DOHH2 (cell line): Measurements from ENCODE around the gene SOAT2.

ENCODE experiments used
- H3F3A ChIP-seq: fragments of 200-600 bp; sonication (generic), shearing (Covaris generic); 2 replicates; pipeline ENCODE4 v1.6.0; 2016; ENCODE audit warnings: antibody characterized with exemption, mild to moderate bottlenecking; ENCODE audit not compliant: control insufficient read depth, insufficient read depth
- H3K27ac ChIP-seq: fragments of 200-600 bp; sonication (generic); 2 replicates; pipeline ENCODE4 v1.5.1; 2014; ENCODE audit warnings: low read depth, mild to moderate bottlenecking, low read length, moderate library complexity
- H3K27me3 ChIP-seq: fragments of 200-600 bp; sonication (generic); 2 replicates; pipeline ENCODE4 v1.6.1; 2014; ENCODE audit warnings: mild to moderate bottlenecking, low read length, mixed read lengths; ENCODE audit not compliant: control insufficient read depth
- H3K36me3 ChIP-seq: fragments of 200-600 bp; sonication (generic); 2 replicates; pipeline ENCODE4 v1.6.1; 2014; ENCODE audit warnings: mild to moderate bottlenecking, low read length, moderate library complexity, mixed read lengths; ENCODE audit not compliant: control insufficient read depth
- H3K4me1 ChIP-seq: fragments of 200-600 bp; sonication (generic); 2 replicates; pipeline ENCODE4 v1.6.1; 2014; ENCODE audit warnings: mild to moderate bottlenecking, low read length, mixed read lengths; ENCODE audit not compliant: control insufficient read depth
- H3K4me2 ChIP-seq: fragments of 200-600 bp; sonication (generic); 2 replicates; pipeline ENCODE4 v1.6.0; 2014; ENCODE audit warnings: mild to moderate bottlenecking, low read length, moderate library complexity
- H3K4me3 ChIP-seq: fragments of 200-600 bp; sonication (generic); 2 replicates; pipeline ENCODE4 v1.5.1; 2014; ENCODE audit warnings: mild to moderate bottlenecking, low read length, mixed read lengths
- H3K79me2 ChIP-seq: fragments of 200-600 bp; sonication (generic); 2 replicates; pipeline ENCODE4 v1.6.1; 2014; ENCODE audit warnings: mild to moderate bottlenecking, low read length, mixed read lengths; ENCODE audit not compliant: control insufficient read depth
- H3K9me2 ChIP-seq: fragments of 200-600 bp; sonication (generic); replicated peaks from 2 replicates; pipeline ENCODE4 v1.6.1; 2014; ENCODE audit warnings: mild to moderate bottlenecking, low read length, mixed read lengths; ENCODE audit not compliant: control insufficient read depth
- H3K9me3 ChIP-seq: fragments of 200-600 bp; sonication (generic); 2 replicates; pipeline ENCODE4 v1.6.1; 2014; ENCODE audit warnings: antibody characterized with exemption, low read length, mixed read lengths; ENCODE audit not compliant: control insufficient read depth, insufficient read depth
- H4K20me1 ChIP-seq: fragments of 200-600 bp; sonication (generic); 2 replicates; pipeline ENCODE4 v1.6.0; 2014; ENCODE audit warnings: low read depth, mild to moderate bottlenecking, antibody characterized with exemption, low read length, moderate library complexity; ENCODE audit not compliant: control insufficient read depth, insufficient read depth
- EZH2phosphoT487 ChIP-seq: fragments of 200-600 bp; sonication (generic); IDR thresholded peaks from 2 replicates; pipeline ENCODE4 v1.6.1; 2017; ENCODE audit warnings: borderline replicate concordance, mild to moderate bottlenecking, antibody characterized with exemption, low read length, moderate library complexity, mixed read lengths
- TF ChIP-seq, protein P1 (sequence below): fragments of 200-600 bp; sonication (generic); IDR thresholded peaks from one replicate; pipeline ENCODE4 v1.5.1; 2014; ENCODE audit warnings: antibody characterized with exemption, mild to moderate bottlenecking, low read depth, low read length; ENCODE audit not compliant: poor library complexity, severe bottlenecking

SOAT2 gene

DNA sequence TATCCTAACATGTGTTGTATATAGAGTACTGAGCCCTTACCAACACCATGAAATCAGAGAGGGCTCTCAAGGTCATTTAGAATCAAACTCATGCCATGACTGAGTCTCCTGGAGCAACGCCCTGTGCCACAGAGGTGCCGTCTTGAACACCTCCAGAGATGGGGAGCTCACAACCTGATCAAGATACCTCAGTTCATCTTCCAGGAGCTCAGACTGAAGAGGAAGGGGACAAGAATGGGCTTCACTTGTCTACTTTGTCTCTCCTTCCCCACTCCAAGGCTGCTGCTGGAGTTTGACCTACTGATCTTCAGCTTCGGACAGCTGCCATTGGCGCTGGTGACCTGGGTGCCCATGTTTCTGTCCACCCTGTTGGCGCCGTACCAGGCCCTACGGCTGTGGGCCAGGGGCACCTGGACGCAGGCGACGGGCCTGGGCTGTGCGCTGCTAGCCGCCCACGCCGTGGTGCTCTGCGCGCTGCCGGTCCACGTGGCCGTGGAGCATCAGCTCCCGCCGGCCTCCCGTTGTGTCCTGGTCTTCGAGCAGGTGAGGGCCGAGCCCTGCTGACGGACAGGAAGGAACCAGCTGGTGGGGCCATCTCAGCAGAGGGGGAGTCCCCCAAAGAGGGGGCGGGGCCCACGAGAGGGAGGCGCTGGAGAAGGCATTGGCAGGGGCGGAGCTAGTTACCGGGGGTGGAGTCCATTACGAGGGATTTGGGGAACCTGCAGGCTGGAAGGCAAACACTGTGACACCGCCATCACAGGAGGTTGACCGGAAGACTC is 12.0 kb downstream of the SOAT2 start:
- H3K36me3 ChIP-seq, result no peaks in the 10 kb centered on the region
- H3K27me3 ChIP-seq, result no peaks in the 10 kb centered on the region
- H3K9me2 ChIP-seq, result no peaks in the 10 kb centered on the region
- no peak overlapping the region for H3K27ac ChIP-seq
- TF ChIP-seq EZH2phosphoT487, result no peak
- TF ChIP-seq, protein P1, sequence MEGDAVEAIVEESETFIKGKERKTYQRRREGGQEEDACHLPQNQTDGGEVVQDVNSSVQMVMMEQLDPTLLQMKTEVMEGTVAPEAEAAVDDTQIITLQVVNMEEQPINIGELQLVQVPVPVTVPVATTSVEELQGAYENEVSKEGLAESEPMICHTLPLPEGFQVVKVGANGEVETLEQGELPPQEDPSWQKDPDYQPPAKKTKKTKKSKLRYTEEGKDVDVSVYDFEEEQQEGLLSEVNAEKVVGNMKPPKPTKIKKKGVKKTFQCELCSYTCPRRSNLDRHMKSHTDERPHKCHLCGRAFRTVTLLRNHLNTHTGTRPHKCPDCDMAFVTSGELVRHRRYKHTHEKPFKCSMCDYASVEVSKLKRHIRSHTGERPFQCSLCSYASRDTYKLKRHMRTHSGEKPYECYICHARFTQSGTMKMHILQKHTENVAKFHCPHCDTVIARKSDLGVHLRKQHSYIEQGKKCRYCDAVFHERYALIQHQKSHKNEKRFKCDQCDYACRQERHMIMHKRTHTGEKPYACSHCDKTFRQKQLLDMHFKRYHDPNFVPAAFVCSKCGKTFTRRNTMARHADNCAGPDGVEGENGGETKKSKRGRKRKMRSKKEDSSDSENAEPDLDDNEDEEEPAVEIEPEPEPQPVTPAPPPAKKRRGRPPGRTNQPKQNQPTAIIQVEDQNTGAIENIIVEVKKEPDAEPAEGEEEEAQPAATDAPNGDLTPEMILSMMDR, result no peak
- no peaks in the 10 kb centered on the region for H3K9me3 ChIP-seq
- no peaks in the 10 kb centered on the region for H3F3A ChIP-seq
- no peaks in the 10 kb centered on the region for H3K79me2 ChIP-seq
- H4K20me1 ChIP-seq, result no peaks in the 10 kb centered on the region
- no peak overlapping the region for H3K4me2 ChIP-seq
- H3K4me3 ChIP-seq, result no peak overlapping the region
- no peaks in the 10 kb centered on the region for H3K4me1 ChIP-seq

DNA sequence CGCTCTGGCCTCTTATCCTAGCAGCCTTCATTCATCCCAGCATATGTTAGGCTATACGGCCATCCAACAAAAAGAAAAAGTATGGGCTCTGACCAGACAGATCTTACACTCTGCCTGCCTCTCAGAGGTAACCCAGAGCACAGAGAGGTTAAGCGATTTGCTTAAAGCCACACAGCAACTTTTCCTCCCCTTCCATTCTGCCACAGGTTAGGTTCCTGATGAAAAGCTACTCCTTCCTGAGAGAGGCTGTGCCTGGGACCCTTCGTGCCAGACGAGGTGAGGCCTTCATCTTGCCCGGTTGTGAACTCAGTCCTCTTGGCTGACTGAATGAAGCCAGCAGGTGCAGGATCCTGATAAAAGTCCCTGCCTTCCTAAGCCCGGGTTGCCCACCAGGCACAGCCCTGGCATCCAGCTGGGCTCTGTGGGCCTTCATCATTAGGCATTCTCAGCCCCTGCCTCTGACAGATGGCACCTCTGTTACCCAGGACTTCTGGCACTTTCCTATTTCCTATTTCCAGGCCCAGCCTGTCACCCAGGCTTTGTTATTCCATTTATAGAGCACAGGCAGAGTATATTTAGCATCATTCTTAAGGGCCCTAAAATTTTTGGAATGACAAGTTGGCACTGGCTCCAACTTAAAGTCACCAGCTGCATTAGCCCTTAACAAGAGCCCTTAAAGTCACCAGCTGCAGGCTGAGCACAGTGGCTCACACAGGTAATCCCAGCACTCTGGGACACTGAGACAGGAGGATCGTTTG is 12.8 kb downstream of the SOAT2 start:
- Histone ChIP-seq H3K4me1 (no peaks in the 10 kb centered on the region), H3K27ac (no peak overlapping the region), H3F3A (no peaks in the 10 kb centered on the region), H3K9me2 (no peaks in the 10 kb centered on the region), H3K4me2 (no peak overlapping the region), H3K4me3 (no peak overlapping the region), H4K20me1 (no peaks in the 10 kb centered on the region), H3K79me2 (no peaks in the 10 kb centered on the region), H3K36me3 (no peaks in the 10 kb centered on the region), H3K9me3 (no peaks in the 10 kb centered on the region), H3K27me3 (no peaks in the 10 kb centered on the region)
- TF ChIP-seq EZH2phosphoT487, result no peak
- TF ChIP-seq, protein P1, result no peak

DNA sequence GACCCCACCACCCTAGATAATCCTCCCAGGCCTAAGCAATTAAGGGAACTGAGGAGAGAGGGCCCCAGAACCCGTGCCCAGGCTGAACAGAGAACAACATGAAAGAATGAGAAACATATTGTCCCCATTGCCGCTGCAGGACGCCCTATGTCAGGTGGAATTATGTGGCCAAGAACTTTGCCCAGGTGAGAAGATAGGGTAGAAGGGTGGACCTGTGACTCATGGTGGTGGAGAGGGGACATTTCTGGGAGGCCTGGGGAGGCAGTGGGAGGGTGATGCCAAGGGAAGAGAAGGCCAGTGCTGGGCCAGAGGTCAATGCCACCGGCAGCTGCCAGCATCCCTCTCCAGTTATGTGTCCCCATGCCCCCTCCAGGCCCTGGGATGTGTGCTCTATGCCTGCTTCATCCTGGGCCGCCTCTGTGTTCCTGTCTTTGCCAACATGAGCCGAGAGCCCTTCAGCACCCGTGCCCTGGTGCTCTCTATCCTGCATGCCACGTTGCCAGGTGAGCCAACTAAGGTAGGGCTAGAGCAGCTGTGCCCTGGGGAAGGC is 15.5 kb downstream of the SOAT2 start:
- Histone ChIP-seq H3F3A (no peaks in the 10 kb centered on the region), H3K36me3 (no peaks in the 10 kb centered on the region), H3K27me3 (no peaks in the 10 kb centered on the region), H3K4me3 (no peak overlapping the region), H4K20me1 (no peaks in the 10 kb centered on the region), H3K4me1 (no peaks in the 10 kb centered on the region), H3K27ac (no peak overlapping the region), H3K9me2 (no peaks in the 10 kb centered on the region), H3K4me2 (no peak overlapping the region), H3K9me3 (no peaks in the 10 kb centered on the region), H3K79me2 (no peaks in the 10 kb centered on the region)
- TF ChIP-seq, protein P1, result no peak
- no peak for TF ChIP-seq EZH2phosphoT487
